ENCODE measurements around the gene GRAMD1B.

DNA sequence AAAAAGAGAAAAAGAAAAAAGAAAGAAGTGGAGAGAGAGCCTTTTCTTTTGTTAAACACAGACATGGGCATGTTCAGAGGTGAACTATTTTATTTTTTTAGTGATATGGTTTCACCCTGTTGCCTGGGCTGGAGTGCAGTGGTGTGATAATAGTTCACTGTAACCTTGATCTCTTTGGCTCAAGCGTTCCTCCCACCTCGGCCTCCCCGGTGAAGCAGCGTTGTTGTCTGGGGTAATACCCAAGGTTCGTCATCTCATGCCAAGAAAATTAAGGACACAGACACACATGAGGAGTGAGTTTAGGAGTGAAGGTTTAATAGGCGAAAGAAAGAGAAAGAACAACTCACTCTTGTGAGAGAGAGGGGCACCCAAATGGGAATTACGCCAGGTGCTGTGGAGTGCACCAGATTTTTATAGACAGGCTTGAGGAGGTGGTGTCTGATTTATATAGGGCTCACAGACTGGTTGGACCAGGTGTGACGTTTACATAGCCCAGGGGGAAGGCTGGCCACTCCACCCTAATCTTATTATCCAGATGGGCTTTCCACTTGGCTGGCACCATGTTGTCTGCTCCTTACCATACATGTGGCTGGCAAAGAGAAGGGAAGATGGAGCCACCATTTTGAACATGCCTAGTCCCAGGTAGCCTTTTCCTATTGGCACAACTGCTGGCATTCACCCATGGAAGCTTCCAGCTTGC lies 42.3 kb downstream of the GRAMD1B start:
- no peak for TF ChIP-seq POLR2A (IDR thresholded peaks at IDR 0.05)
- TF ChIP-seq, protein P1, sequence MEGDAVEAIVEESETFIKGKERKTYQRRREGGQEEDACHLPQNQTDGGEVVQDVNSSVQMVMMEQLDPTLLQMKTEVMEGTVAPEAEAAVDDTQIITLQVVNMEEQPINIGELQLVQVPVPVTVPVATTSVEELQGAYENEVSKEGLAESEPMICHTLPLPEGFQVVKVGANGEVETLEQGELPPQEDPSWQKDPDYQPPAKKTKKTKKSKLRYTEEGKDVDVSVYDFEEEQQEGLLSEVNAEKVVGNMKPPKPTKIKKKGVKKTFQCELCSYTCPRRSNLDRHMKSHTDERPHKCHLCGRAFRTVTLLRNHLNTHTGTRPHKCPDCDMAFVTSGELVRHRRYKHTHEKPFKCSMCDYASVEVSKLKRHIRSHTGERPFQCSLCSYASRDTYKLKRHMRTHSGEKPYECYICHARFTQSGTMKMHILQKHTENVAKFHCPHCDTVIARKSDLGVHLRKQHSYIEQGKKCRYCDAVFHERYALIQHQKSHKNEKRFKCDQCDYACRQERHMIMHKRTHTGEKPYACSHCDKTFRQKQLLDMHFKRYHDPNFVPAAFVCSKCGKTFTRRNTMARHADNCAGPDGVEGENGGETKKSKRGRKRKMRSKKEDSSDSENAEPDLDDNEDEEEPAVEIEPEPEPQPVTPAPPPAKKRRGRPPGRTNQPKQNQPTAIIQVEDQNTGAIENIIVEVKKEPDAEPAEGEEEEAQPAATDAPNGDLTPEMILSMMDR (IDR thresholded peaks at IDR 0.05): no peak
- TF ChIP-seq EP300 (IDR thresholded peaks at IDR 0.05): no peak
- no peak for TF ChIP-seq POLR2AphosphoS5 (IDR thresholded peaks at IDR 0.05)
